Neuronal stem cell (in vitro differentiated cells): ENCODE data around the gene ALG14.

ENCODE experiments used
- DNase-seq: peaks from one replicate; pipeline ENCODE4 v3.0.0-alpha.2; 2013; ENCODE audit warnings: low spot score
- H2AFZ ChIP-seq: one replicate; pipeline ENCODE4 v1.6.1; 2013; ENCODE audit warnings: mild to moderate bottlenecking, low read length, inconsistent platforms
- H2AK5ac ChIP-seq: 2 replicates; pipeline ENCODE4 v1.6.1; 2013; ENCODE audit warnings: low read depth, mild to moderate bottlenecking, inconsistent platforms, low read length, moderate library complexity, mixed read lengths
- H2BK120ac ChIP-seq: 2 replicates; pipeline ENCODE4 v1.6.1; 2013; ENCODE audit warnings: low read depth, mild to moderate bottlenecking, inconsistent platforms, low read length, moderate library complexity, mixed read lengths
- H2BK12ac ChIP-seq: one replicate; pipeline ENCODE4 v1.6.1; 2013; ENCODE audit warnings: low read length, inconsistent platforms
- H2BK15ac ChIP-seq: 2 replicates; pipeline ENCODE4 v1.6.1; 2013; ENCODE audit warnings: mild to moderate bottlenecking, low read length, inconsistent platforms, mixed read lengths
- H2BK5ac ChIP-seq: one replicate; pipeline ENCODE4 v1.6.1; 2013; ENCODE audit warnings: inconsistent platforms, mild to moderate bottlenecking, low read length, moderate library complexity
- H3K14ac ChIP-seq: one replicate; pipeline ENCODE4 v1.6.1; 2013; ENCODE audit warnings: low read length, inconsistent platforms
- H3K18ac ChIP-seq: 2 replicates; pipeline ENCODE4 v1.6.1; 2013; ENCODE audit warnings: low read length, inconsistent platforms
- H3K23ac ChIP-seq: 2 replicates; pipeline ENCODE4 v1.6.1; 2013; ENCODE audit warnings: low read depth, mild to moderate bottlenecking, mixed read lengths, low read length, inconsistent platforms; ENCODE audit not compliant: poor library complexity
- H3K27ac ChIP-seq: replicated peaks from 3 replicates; pipeline ENCODE4 v1.5.1; 2013; ENCODE audit warnings: low read length, inconsistent platforms
- H3K27me3 ChIP-seq, 3 experiments: 2 replicates each; pipeline ENCODE4 v1.6.1; 2013; ENCODE audit warnings: low read length in 3 of 3, mild to moderate bottlenecking in 2 of 3, inconsistent platforms in 1 of 3, low read depth in 1 of 3, mixed read lengths in 1 of 3, moderate library complexity in 1 of 3; ENCODE audit not compliant: control insufficient read depth in 3 of 3, insufficient read depth in 3 of 3
- H3K36me3 ChIP-seq, 2 donors: replicated peaks in 1 of 2; 2 replicates each; pipeline ENCODE4 v1.6.1; 2013; ENCODE audit warnings: low read length in 2 of 2; ENCODE audit not compliant: control insufficient read depth in 2 of 2, insufficient read depth in 2 of 2
- H3K4ac ChIP-seq: 2 replicates; pipeline ENCODE4 v1.6.1; 2013; ENCODE audit warnings: inconsistent platforms, mild to moderate bottlenecking, low read length, moderate library complexity
- H3K4me1 ChIP-seq, 2 donors: 1 replicate in 1 of 2; 2 replicates in 1 of 2; pipeline ENCODE4 v1.6.1; 2013; ENCODE audit warnings: low read length in 2 of 2, low read depth in 1 of 2; ENCODE audit not compliant: control insufficient read depth in 2 of 2, insufficient read depth in 1 of 2
- H3K4me2 ChIP-seq: one replicate; pipeline ENCODE4 v1.6.1; 2013; ENCODE audit warnings: mild to moderate bottlenecking, low read length, inconsistent platforms; ENCODE audit not compliant: insufficient read depth, poor library complexity, severe bottlenecking
- H3K4me3 ChIP-seq, 2 donors: 2 replicates each; pipeline ENCODE4 v1.5.1; 2013; ENCODE audit warnings: low read length in 2 of 2, mild to moderate bottlenecking in 2 of 2, inconsistent platforms in 1 of 2, moderate library complexity in 1 of 2
- H3K79me1 ChIP-seq: one replicate; pipeline ENCODE4 v1.6.1; 2013; ENCODE audit warnings: low read depth, mild to moderate bottlenecking, inconsistent platforms, low read length, moderate library complexity
- H3K9ac ChIP-seq: one replicate; pipeline ENCODE4 v1.6.1; 2013; ENCODE audit warnings: mild to moderate bottlenecking, low read depth, low read length, inconsistent platforms; ENCODE audit not compliant: poor library complexity
- H3K9me3 ChIP-seq, 2 donors: replicated peaks in 1 of 2; 2 replicates each; pipeline versions ENCODE3 to v1.6.1; 2013; ENCODE audit warnings: low read length in 2 of 2, mild to moderate bottlenecking in 2 of 2, inconsistent platforms in 1 of 2, low read depth in 1 of 2, mixed read lengths in 1 of 2, moderate library complexity in 1 of 2; ENCODE audit not compliant: control insufficient read depth in 2 of 2, insufficient read depth in 1 of 2
- H4K8ac ChIP-seq: one replicate; pipeline ENCODE4 v1.6.1; 2013; ENCODE audit warnings: low read depth, mild to moderate bottlenecking, inconsistent platforms, low read length, moderate library complexity
- H4K91ac ChIP-seq: one replicate; pipeline ENCODE4 v1.6.1; 2013; ENCODE audit warnings: low read length, low read depth, mild to moderate bottlenecking, inconsistent platforms; ENCODE audit not compliant: poor library complexity
- WGBS, 2 donors: extraction: QIAGEN DNeasy Blood & Tissue Kit; methylation state at CpG; one replicate each; pipeline ENCODE4 v1.1.7; 2013; ENCODE audit warnings: missing lambda C conversion rate in 2 of 2, mixed read lengths in 1 of 2; ENCODE audit not compliant: insufficient read length in 2 of 2, insufficient replicate concordance in 1 of 2; ENCODE audit errors: extremely low coverage in 2 of 2; 5-methylcytosine and 5-hydroxymethylcytosine counted together

The ALG14 gene

GRCh38 chr1:95040032-95040525, 32.7 kb downstream of the ALG14 start:
- no peak overlapping the region for H3K27ac ChIP-seq
- no peak for DNase-seq
- H3K9ac ChIP-seq, result no peak overlapping the region
- no peak overlapping the region for H2BK15ac ChIP-seq
- no peak overlapping the region for H3K4me3 ChIP-seq
- no peak overlapping the region for H2AFZ ChIP-seq
- no peak overlapping the region for H2BK5ac ChIP-seq
- H3K14ac ChIP-seq, result no peak overlapping the region
- H3K79me1 ChIP-seq, result peaks cover 2% of the 10 kb centered on the region
- H3K23ac ChIP-seq, result no peak overlapping the region
- peaks cover 2 to 3% of the 10 kb centered on the region in 2 donors for H3K4me1 ChIP-seq
- H2AK5ac ChIP-seq, result no peak overlapping the region
- no peaks in the 10 kb centered on the region for H3K27me3 ChIP-seq
- H4K91ac ChIP-seq, result no peak overlapping the region
- no peak overlapping the region for H3K4ac ChIP-seq
- H3K4me2 ChIP-seq, result no peak overlapping the region
- no peak overlapping the region for H2BK12ac ChIP-seq
- H3K9me3 ChIP-seq, result no peaks in the 10 kb centered on the region
- WGBS, 2 donors, result no CpG with 5 or more reads among the region's 2 CpGs
- H4K8ac ChIP-seq, result no peak overlapping the region
- no peaks in the 10 kb centered on the region for H3K36me3 ChIP-seq
- no peak overlapping the region for H2BK120ac ChIP-seq
- H3K18ac ChIP-seq, result no peak overlapping the region

- Histone ChIP-seq H2BK120ac (no peak overlapping the region), H2BK5ac (no peak overlapping the region), H4K8ac (no peak overlapping the region), H3K4me3 (no peak overlapping the region), H3K9ac (no peak overlapping the region), H3K27me3 (no peaks in the 10 kb centered on the region), H3K4me1 (peaks cover 2 to 3% of the 10 kb centered on the region in 2 donors), H3K9me3 (no peaks in the 10 kb centered on the region), H3K23ac (no peak overlapping the region), H2AFZ (no peak overlapping the region), H4K91ac (no peak overlapping the region), H3K18ac (no peak overlapping the region), H3K4me2 (no peak overlapping the region), H3K79me1 (peaks cover 2% of the 10 kb centered on the region), H3K4ac (no peak overlapping the region), H3K27ac (no peak overlapping the region), H3K14ac (no peak overlapping the region), H2AK5ac (no peak overlapping the region), H2BK12ac (no peak overlapping the region), H2BK15ac (no peak overlapping the region), H3K36me3 (no peaks in the 10 kb centered on the region)
- DNase-seq, result no peak
- no CpG with 5 or more reads among the region's 12 CpGs for WGBS, 2 donors
Observed at GRCh38 chr1:95039360-95040031, 33.3 kb downstream of the ALG14 start.

DNA sequence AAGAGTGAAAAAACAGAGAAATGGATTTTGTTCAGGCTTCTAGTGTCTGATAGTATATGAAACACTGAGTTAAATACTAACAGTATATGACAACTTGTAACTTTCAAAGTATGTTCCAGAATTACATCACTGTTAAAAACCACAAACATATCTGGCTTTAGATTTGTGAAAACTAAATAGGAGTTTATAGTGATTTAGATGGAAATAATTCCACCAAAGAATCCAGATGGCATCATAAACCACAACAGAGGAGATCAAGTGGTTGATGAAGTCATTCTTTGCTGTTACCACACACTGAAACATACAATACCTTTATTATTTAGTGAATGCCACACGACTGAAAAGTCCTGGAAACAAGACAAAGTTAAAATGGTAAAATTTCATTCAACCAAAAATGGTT, 37.2 kb downstream of the ALG14 start:
- H3K9me3 ChIP-seq, result no peaks in the 10 kb centered on the region
- H2AFZ ChIP-seq, result no peak overlapping the region
- WGBS, 2 donors, result no CpG with 5 or more reads among the region's 1 CpG
- H3K4ac ChIP-seq, result no peak overlapping the region
- H3K27ac ChIP-seq, result no peak overlapping the region
- H2BK120ac ChIP-seq, result no peak overlapping the region
- H3K23ac ChIP-seq, result no peak overlapping the region
- H4K8ac ChIP-seq, result no peak overlapping the region
- no peak overlapping the region for H4K91ac ChIP-seq
- no peaks in the 10 kb centered on the region for H3K27me3 ChIP-seq
- DNase-seq, result no peak
- H3K4me2 ChIP-seq, result no peak overlapping the region
- H3K36me3 ChIP-seq, result no peaks in the 10 kb centered on the region
- no peaks in the 10 kb centered on the region for H3K79me1 ChIP-seq
- no peak overlapping the region for H3K18ac ChIP-seq
- H2AK5ac ChIP-seq, result no peak overlapping the region
- no peak overlapping the region for H2BK15ac ChIP-seq
- H3K9ac ChIP-seq, result no peak overlapping the region
- peaks cover 3 to 4% of the 10 kb centered on the region in 2 donors for H3K4me1 ChIP-seq
- H2BK5ac ChIP-seq, result no peak overlapping the region
- no peak overlapping the region for H2BK12ac ChIP-seq
- no peak overlapping the region for H3K4me3 ChIP-seq
- no peak overlapping the region for H3K14ac ChIP-seq

DNA sequence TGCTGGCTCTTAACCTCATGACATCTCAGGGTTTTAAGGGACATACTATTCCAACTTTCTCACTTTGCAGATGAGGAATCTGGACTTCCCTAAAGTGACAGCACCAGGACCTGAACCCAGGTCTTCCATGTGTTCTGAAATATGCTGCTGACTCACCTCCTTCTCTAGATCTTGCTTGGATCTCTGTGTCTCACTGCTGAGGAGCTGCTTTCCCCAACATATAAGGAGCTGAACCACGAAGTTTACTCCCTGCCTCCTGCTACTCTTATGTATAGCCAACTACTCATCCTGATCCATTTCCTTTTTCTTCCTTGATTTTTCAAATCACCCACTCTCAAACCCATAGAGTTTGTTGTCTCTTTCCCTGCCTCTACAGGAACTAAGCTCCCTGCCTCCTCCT, 38.2 kb downstream of the ALG14 start:
- no peak overlapping the region for H3K4ac ChIP-seq
- H3K18ac ChIP-seq, result no peak overlapping the region
- no peak overlapping the region for H3K23ac ChIP-seq
- H2BK15ac ChIP-seq, result no peak overlapping the region
- no peak for DNase-seq
- H3K4me3 ChIP-seq, result no peak overlapping the region
- no peak overlapping the region for H2AFZ ChIP-seq
- H3K27me3 ChIP-seq, result no peaks in the 10 kb centered on the region
- H2BK120ac ChIP-seq, result no peak overlapping the region
- peaks cover 3 to 4% of the 10 kb centered on the region in 2 donors for H3K4me1 ChIP-seq
- peaks cover 0 to under 1% of the 10 kb centered on the region in 2 donors for H3K9me3 ChIP-seq
- no peak overlapping the region for H3K14ac ChIP-seq
- H4K91ac ChIP-seq, result no peak overlapping the region
- WGBS, 2 donors, result no CpG with 5 or more reads among the region's 1 CpG
- no peak overlapping the region for H3K9ac ChIP-seq
- no peaks in the 10 kb centered on the region for H3K36me3 ChIP-seq
- no peak overlapping the region for H4K8ac ChIP-seq
- no peaks in the 10 kb centered on the region for H3K79me1 ChIP-seq
- no peak overlapping the region for H3K4me2 ChIP-seq
- H3K27ac ChIP-seq, result no peak overlapping the region
- H2AK5ac ChIP-seq, result no peak overlapping the region
- H2BK5ac ChIP-seq, result no peak overlapping the region
- no peak overlapping the region for H2BK12ac ChIP-seq
